ENCODE data around the gene ARPC2. TPM values are rescaled to one million over a fixed set of nuclear protein-coding genes. Genes with fewer than 3 reads are reported as not detected.

Gene ARPC2
- total RNA-seq, 1 experiment from 2014 or later = 187 TPM

GRCh38 chr2:218289639-218290315 lies 72.8 kb downstream of the ARPC2 start (continued):
- no peak for TF ChIP-seq ATF3 (IDR thresholded peaks at IDR 0.05)
- TF ChIP-seq EZH2phosphoT487 (IDR thresholded peaks at IDR 0.05; ENCODE audit: borderline replicate concordance) = no peak
- TF ChIP-seq TCF7L2 (IDR thresholded peaks at IDR 0.05; ENCODE audit: borderline replicate concordance, extremely low read depth, insufficient read depth, insufficient read length) = no peak
- TF ChIP-seq YY1 (IDR thresholded peaks at IDR 0.05; ENCODE audit: extremely low read depth, insufficient replicate concordance, low read depth, low read length) = no peak

- no peaks in the 10 kb centered on the region for H3K36me3 ChIP-seq (ENCODE audit: control insufficient read depth in 1 of 2, insufficient read depth in 2 of 2, low read length in 2 of 2)
- H2AFZ ChIP-seq (ENCODE audit: low read depth, low read length, poor library complexity, severe bottlenecking) = no peak overlapping the region
- peaks cover 53 to 87% of the 10 kb centered on the region in 2 experiments for H3K4me1 ChIP-seq (ENCODE audit: control insufficient read depth in 1 of 2, insufficient read depth in 2 of 2, low read length in 2 of 2)
- POLR2A ChIA-PET = no interaction called here
- peak overlapping the region; percentile 75 to 96 for H3K4me3 ChIP-seq (replicated peaks in 1 of 2; ENCODE audit: low read depth in 1 of 2, low read length in 2 of 2)
- RAD21 ChIA-PET (ENCODE audit: low non-redundant PET in 1 of 2, low total read pairs in 2 of 2, uncharacterized antibody in 2 of 2, unreplicated experiment in 2 of 2) = interaction anchor here in 1 of 2 experiments (0.6 kb wide), 1 partner anchor 150 kb away, joined by 4 read pairs; no protein-coding TSS in a partner anchor
- no TSS peak for BruUV-seq (replicated peaks)
- no peaks in the 10 kb centered on the region for H4K20me1 ChIP-seq (ENCODE audit: insufficient read depth)
- DNase-seq (ENCODE audit: low read depth, low spot score) = no peak
- H3K27ac ChIP-seq (ENCODE audit: low read depth, low read length) = no peak overlapping the region; the same call in 1 of the 2 replicates
- H3K9me2 ChIP-seq (ENCODE audit: insufficient read depth) = no peaks in the 10 kb centered on the region
- no peak for ATAC-seq
- H3K9me3 ChIP-seq (ENCODE audit: control insufficient read depth in 1 of 2, insufficient read depth in 1 of 2, low read depth in 1 of 2, low read length in 2 of 2) = no peaks in the 10 kb centered on the region
- peak overlapping the region; percentile 93 for H3K4me2 ChIP-seq (ENCODE audit: low read length)
- H3K79me2 ChIP-seq (ENCODE audit: insufficient read depth, low read length) = peaks cover 60% of the 10 kb centered on the region
- CTCF ChIA-PET = interaction anchor here (1.3 to 1.4 kb wide), 3 partner anchors 17 to 105 kb away, joined by 3 to 4 read pairs (median 3); no protein-coding TSS in a partner anchor
- intact Hi-C loops (cut with micrococcal nuclease) = no loop called here
- no peaks in the 10 kb centered on the region for H3K27me3 ChIP-seq (ENCODE audit: insufficient read depth, low read length)
- H3K9ac ChIP-seq (ENCODE audit: low read length) = peak overlapping the region; percentile 98
- TF ChIP-seq EZH2phosphoT487 (IDR thresholded peaks at IDR 0.05; ENCODE audit: borderline replicate concordance) = no peak
- TF ChIP-seq POLR2AphosphoS5 (IDR thresholded peaks at IDR 0.05; ENCODE audit: low read depth, low read length) = no peak
- TF ChIP-seq EGR1 (IDR thresholded peaks at IDR 0.05; ENCODE audit: low read depth) = no peak
- no peak for TF ChIP-seq ZNF274 (IDR thresholded peaks at IDR 0.05; ENCODE audit: low read depth, low read length)
- TF ChIP-seq ELF1 (IDR thresholded peaks at IDR 0.05; ENCODE audit: borderline replicate concordance, low read depth) = no peak
- TF ChIP-seq MAX (IDR thresholded peaks at IDR 0.05) = no peak
- no peak for TF ChIP-seq ATF3 (IDR thresholded peaks at IDR 0.05)
- no peak for TF ChIP-seq TCF7L2 (IDR thresholded peaks at IDR 0.05; ENCODE audit: borderline replicate concordance, extremely low read depth, insufficient read depth, insufficient read length)
Measured at GRCh38 chr2:218290316-218291261, 73.6 kb downstream of the ARPC2 start.

All from HCT116 (cell line).